Measurements from ENCODE around the gene ASRGL1. TPM values are rescaled to one million over a fixed set of nuclear protein-coding genes. Genes with fewer than 3 reads are reported as not detected.
A peak's percentile ranks its signal among the peaks of the same experiment; 100 is the strongest.

Gene ASRGL1
- total and polyA plus RNA-seq, 2 of the 13 experiments (the other 11 are each of a cell fraction or from before 2014, with no cell fraction given), result 50.8 to 97.5 TPM

DNA sequence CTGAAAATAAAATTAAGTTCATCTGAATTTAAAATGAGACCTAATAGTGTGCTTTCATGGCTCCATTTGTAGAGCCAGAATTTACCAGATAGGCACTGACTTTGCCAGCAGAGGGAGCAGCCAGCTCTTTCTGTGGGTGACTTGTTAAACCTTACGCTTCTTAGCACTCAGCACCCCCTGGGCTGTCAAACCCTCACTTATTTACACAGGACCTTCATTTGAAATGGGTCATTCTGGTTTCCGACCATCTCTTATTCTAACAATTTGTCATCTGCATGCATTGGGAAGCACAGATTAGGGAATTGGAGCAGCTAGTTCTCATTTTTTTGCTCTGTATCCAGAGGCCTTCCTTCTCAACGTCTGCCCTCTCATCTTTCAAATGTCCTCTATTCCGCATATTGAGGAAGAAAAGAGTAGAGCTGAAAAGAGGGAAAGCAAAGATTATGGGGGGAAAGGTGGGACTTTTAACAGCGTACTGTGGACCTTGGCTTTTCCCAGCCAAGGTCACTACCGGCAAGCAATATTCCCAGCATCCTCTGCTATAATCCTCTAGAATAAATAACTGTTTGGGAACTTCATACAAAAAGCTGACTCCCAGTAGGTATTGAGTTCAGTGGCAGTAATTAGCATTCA, 3.1 kb downstream of the ASRGL1 start (continued):
- TF ChIP-seq NR1H2 (CRISPR knock-in tag; IDR thresholded peaks at IDR 0.05; ENCODE audit: borderline replicate concordance, low read depth) (no peak), ZNF589 (CRISPR knock-in tag; conservative IDR thresholded peaks at IDR 0.05) (no peak), MAFK (conservative IDR thresholded peaks at IDR 0.05 in 1 of 2, IDR thresholded peaks at IDR 0.05 in 1 of 2; ENCODE audit: low read length in 2 of 2) (no peak), ZFP41 (CRISPR knock-in tag; IDR thresholded peaks at IDR 0.05; ENCODE audit: borderline replicate concordance) (no peak), ZBTB8A (CRISPR knock-in tag; IDR thresholded peaks at IDR 0.05; ENCODE audit: borderline replicate concordance, low read depth) (no peak), POLR2AphosphoS5 (IDR thresholded peaks at IDR 0.05; ENCODE audit: low read depth, low read length) (no peak), ARNT (IDR thresholded peaks at IDR 0.05) (no peak), MTF2 (CRISPR knock-in tag; IDR thresholded peaks at IDR 0.05; ENCODE audit: borderline replicate concordance) (no peak), ZSCAN29 (CRISPR knock-in tag; conservative IDR thresholded peaks at IDR 0.05) (no peak), ZNF451 (CRISPR knock-in tag; IDR thresholded peaks at IDR 0.05) (no peak), STAG1 (CRISPR knock-in tag; IDR thresholded peaks at IDR 0.05) (no peak; the same call in 1 of the 2 replicates), ZNF205 (CRISPR knock-in tag; IDR thresholded peaks at IDR 0.05) (no peak), ZNF562 (CRISPR knock-in tag; IDR thresholded peaks at IDR 0.05; ENCODE audit: borderline replicate concordance) (no peak), ZNF121 (CRISPR knock-in tag; IDR thresholded peaks at IDR 0.05) (no peak), TARDBP (CRISPR knock-in tag; IDR thresholded peaks at IDR 0.05) (no peak), TBP (CRISPR knock-in tag; IDR thresholded peaks at IDR 0.05) (no peak), ZNF501 (CRISPR knock-in tag; IDR thresholded peaks at IDR 0.05) (peak; percentile 65; the same call in 1 of the 2 replicates), GATAD2A (CRISPR knock-in tag; IDR thresholded peaks at IDR 0.05) (peak; percentile 53), SOX6 (IDR thresholded peaks at IDR 0.05) (no peak), SOX6 (CRISPR knock-in tag; IDR thresholded peaks at IDR 0.05) (peak; percentile 58), HNRNPUL1 (IDR thresholded peaks at IDR 0.05; ENCODE audit: low read depth, low read length) (no peak), MED1 (CRISPR knock-in tag; IDR thresholded peaks at IDR 0.05) (peak; percentile 74; the same call in 1 of the 2 replicates), ZBTB21 (CRISPR knock-in tag; IDR thresholded peaks at IDR 0.05) (no peak)
- TF ChIP-seq, protein P1, sequence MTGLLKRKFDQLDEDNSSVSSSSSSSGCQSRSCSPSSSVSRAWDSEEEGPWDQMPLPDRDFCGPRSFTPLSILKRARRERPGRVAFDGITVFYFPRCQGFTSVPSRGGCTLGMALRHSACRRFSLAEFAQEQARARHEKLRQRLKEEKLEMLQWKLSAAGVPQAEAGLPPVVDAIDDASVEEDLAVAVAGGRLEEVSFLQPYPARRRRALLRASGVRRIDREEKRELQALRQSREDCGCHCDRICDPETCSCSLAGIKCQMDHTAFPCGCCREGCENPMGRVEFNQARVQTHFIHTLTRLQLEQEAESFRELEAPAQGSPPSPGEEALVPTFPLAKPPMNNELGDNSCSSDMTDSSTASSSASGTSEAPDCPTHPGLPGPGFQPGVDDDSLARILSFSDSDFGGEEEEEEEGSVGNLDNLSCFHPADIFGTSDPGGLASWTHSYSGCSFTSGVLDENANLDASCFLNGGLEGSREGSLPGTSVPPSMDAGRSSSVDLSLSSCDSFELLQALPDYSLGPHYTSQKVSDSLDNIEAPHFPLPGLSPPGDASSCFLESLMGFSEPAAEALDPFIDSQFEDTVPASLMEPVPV (CRISPR knock-in tag; IDR thresholded peaks at IDR 0.05), result no peak
- TF ChIP-seq, protein P2, sequence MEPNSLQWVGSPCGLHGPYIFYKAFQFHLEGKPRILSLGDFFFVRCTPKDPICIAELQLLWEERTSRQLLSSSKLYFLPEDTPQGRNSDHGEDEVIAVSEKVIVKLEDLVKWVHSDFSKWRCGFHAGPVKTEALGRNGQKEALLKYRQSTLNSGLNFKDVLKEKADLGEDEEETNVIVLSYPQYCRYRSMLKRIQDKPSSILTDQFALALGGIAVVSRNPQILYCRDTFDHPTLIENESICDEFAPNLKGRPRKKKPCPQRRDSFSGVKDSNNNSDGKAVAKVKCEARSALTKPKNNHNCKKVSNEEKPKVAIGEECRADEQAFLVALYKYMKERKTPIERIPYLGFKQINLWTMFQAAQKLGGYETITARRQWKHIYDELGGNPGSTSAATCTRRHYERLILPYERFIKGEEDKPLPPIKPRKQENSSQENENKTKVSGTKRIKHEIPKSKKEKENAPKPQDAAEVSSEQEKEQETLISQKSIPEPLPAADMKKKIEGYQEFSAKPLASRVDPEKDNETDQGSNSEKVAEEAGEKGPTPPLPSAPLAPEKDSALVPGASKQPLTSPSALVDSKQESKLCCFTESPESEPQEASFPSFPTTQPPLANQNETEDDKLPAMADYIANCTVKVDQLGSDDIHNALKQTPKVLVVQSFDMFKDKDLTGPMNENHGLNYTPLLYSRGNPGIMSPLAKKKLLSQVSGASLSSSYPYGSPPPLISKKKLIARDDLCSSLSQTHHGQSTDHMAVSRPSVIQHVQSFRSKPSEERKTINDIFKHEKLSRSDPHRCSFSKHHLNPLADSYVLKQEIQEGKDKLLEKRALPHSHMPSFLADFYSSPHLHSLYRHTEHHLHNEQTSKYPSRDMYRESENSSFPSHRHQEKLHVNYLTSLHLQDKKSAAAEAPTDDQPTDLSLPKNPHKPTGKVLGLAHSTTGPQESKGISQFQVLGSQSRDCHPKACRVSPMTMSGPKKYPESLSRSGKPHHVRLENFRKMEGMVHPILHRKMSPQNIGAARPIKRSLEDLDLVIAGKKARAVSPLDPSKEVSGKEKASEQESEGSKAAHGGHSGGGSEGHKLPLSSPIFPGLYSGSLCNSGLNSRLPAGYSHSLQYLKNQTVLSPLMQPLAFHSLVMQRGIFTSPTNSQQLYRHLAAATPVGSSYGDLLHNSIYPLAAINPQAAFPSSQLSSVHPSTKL (CRISPR knock-in tag; IDR thresholded peaks at IDR 0.05), result peak; percentile 69
- TF ChIP-seq, protein P3, sequence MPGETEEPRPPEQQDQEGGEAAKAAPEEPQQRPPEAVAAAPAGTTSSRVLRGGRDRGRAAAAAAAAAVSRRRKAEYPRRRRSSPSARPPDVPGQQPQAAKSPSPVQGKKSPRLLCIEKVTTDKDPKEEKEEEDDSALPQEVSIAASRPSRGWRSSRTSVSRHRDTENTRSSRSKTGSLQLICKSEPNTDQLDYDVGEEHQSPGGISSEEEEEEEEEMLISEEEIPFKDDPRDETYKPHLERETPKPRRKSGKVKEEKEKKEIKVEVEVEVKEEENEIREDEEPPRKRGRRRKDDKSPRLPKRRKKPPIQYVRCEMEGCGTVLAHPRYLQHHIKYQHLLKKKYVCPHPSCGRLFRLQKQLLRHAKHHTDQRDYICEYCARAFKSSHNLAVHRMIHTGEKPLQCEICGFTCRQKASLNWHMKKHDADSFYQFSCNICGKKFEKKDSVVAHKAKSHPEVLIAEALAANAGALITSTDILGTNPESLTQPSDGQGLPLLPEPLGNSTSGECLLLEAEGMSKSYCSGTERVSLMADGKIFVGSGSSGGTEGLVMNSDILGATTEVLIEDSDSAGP (CRISPR knock-in tag; IDR thresholded peaks at IDR 0.05; ENCODE audit: borderline replicate concordance), result 0 out of 2 replicates have a peak, but pooled peaks have one; percentile 13

Data from HepG2 (cell line).